ENCODE results near the gene EBF4.
A peak's percentile ranks its signal among the peaks of the same experiment; 100 is the strongest.
"Not testable (repeated sequence)": the region's sequence is repeated elsewhere in the genome, so short reads cannot be mapped to it uniquely, and the experiment has no call there.

The EBF4 gene

GRCh38 chr20:2797136-2797983, 104.8 kb downstream of the EBF4 start:
- no peak for DNase-seq

DNA sequence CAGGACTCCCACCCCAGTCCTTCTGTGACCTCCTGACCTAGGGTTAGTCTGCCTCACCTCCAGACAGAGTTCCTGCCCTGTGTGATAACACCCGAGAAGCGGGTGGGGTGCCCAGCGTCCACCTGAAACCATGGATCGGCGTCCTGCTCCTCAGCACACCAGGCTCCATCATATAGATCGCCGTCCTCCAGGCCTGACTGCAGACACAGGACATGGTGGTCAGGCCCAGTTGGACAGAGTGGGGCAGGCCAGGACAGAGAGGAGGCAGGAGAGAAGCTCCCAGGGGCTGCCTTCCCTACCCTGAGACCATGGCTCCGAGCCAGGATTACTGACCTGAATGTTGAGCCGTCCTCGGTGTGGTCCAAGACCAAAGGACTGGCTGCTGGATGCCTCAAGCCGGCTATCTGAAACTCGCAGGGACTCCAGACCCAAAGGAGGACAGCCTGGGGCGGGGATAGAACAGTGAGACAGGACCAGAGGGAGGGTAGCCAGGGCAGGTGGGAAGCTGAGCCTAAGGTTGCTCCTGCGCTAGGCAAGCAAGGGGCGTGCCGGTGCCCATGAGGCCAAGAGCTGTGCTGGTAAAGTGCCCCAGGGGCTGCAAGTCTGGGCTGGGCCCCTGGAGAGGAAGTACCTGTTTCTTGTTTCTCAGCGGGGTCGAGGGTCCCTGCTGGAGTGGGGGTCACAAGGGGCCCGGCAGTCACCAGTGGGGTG, 105.7 kb downstream of the EBF4 start:
- no peak for DNase-seq

GRCh38 chr20:2798814-2799213, 106.2 kb downstream of the EBF4 start:
- no peak for DNase-seq

GRCh38 chr20:2799271-2799670, 106.7 kb downstream of the EBF4 start:
- DNase-seq: no peak

- peak; percentile 45 for DNase-seq
Observed at GRCh38 chr20:2799688-2800520, 107.3 kb downstream of the EBF4 start.

DNA sequence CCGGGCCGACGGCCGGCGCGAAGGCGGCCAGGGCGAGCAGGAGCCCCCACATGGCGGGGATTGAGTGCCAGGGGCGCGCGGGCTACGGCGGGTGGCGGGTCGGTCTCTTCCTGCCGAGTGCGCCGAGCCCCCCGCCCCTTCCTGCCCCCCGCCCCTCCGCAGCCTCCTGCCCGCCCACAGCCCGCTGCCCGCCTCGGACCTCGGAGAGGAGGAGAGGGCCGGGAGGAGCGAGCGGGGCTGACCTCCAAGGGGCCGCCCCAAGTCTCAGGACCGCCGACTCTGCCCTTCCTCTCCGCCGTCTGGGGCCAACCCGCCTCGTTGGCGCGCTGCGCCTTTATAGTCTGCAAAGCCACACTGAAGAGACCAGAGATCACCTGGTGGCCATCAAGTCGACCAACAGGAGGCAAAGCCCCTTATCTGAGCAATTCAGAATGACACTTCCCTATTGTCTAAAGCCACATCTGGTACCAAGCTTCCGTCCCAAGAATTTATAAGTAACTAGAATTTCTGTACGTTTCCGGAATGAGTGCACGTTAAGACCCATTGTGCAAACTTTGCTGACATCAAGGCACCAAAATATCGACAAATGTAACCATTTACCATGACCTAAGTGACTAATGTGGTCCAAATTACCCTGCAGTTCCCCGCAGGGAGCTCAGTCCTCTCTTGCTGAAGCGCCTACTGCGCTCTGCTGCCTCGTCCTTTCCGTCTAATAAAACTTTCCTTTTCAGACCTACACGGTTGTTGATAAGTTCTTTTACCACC, 108.1 kb downstream of the EBF4 start, which contains the start of gene CPXM1:
Gene CPXM1, minus strand, starts transcription at position 107 of the 765 bp plus-strand sequence. Its CDS starts 55 bp downstream, at position 52.
- DNase-seq: peak; percentile 42

DNA sequence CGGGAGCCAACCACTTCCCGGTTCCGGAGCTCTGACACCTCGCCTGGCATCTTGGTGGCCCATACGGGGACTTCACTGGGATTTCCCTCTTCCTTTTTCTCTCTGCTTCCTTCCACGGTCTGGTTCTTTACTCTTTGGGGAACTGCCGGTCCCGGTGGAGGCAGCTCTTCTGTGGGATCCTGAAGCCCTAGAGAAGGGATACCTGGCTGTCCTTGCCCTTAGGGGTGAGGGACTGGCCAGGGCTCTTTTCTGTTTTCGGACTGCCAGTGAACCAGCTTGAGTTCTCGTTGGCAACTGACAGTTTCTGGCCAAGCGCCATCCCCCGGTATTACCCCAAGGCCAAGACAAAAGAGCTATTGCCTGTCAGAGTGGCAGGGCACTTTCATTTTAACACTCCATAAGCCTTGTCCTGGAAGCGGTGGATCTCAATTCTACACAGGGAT, 108.7 kb downstream of the EBF4 start:
- peak; percentile 15 for DNase-seq

- no peak for DNase-seq
Observed at GRCh38 chr20:2804041-2804828, 111.7 kb downstream of the EBF4 start.

DNA sequence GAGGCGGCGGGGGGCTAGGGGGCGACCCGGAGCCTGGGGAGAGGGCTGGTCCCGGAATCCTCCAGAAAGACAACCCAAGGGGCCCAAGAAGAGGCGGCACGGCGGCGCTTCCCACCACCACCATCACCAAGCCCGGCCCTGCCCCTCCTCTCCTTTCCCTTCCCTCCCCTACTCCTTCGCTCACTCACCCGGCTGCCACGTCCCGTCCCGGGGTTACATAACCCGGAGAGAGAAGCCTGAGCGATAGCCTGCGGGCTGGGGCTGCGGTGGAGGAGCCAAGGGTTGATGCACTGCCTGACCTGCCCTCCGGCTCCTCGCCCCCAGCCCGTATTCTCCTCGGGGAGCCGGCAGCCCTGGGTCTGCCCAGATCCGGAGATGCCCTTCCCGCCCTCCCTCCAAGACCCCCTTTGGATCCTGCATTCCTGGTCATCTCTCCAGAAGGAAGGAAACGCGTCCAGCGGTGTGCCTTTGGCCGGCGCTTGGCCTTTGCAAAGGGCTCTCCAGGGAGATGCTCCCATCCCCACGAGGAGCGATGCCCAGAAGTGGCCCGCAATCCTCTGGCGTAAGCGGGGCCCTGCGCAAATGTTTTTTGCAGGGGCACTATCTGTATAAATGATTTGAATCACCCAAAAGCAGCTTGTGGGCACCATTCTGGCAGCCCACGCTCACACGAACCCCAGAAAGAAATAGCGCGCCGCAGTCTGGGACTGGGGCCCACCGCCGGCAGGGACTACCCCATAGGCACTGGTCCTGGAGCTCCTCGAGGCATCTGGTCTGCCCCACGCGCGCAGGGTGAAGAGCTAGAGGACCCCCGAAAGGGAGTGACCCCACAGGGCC, 112.5 kb downstream of the EBF4 start:
- no peak for DNase-seq

- DNase-seq: no peak
Observed at GRCh38 chr20:2805689-2806350, 113.2 kb downstream of the EBF4 start.

DNA sequence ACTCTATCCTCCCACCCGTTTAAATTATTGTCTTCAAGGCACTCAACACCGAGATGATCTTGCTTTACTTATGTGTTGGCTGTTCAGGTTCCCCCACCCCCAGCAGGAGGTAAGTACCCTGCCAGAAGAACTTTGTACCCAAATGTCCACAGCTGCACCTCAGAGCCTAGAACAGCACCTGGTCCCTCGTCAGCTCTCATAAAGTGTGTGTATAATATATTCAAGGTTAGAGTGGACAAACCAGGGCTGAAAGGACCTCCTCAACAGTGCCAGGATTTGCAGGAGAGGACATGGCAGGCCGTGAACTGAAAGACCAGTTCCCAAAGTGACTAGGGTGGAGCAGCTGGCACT, 113.7 kb downstream of the EBF4 start:
- no peak for DNase-seq

- DNase-seq: no peak
Observed at GRCh38 chr20:2807019-2807418, 114.4 kb downstream of the EBF4 start.

DNA sequence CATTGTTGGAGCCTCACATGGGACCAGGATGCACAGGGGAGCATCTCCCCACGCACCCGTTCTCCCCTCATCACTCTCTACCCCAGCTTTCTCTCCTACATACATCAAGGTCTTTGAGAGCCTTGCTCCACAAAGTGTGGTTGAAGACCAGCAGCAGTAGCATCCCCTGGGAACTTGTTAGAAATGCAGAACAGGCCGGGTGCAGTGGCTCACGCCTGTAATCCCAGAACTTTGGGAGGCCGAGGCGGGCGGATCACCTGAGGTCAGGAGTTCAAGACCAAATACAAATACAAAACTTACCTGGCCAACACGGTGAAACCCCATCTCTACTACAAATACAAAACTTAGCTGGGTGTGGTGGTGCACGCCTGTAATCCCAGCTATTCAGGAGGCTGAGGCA, 115.3 kb downstream of the EBF4 start:
- DNase-seq: not testable (repeated sequence)

GRCh38 chr20:2809690-2810089, 117.1 kb downstream of the EBF4 start:
- no peak for DNase-seq

All from NCI-H69 (cell line).